Measurements from ENCODE around the gene CTBS. TPM values are rescaled to one million over a fixed set of nuclear protein-coding genes. Genes with fewer than 3 reads are reported as not detected.

CTBS gene
- total RNA-seq, 2 donors from 2014 or later: 12.3 to 19.6 TPM

DNA sequence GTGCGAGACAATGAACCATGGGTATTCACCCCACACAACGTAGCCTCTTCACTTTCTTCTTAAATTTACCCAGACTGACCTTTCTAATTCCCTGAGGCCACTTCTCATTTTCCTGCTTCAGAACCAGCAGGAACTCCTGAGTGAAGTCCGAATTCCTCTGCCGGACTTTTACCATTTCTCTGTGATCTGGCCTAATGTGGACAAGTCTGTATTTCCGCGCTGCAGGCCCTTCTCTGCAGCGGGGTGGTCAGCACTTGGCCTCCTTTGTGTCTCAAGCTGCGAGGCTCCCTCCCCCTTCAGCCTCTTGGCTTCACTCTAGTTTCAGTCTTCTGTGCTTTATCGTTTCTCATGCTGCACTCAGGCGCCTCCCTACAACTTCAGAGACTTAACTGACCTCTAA lies 9.4 kb upstream of the CTBS start:
- Mint-ChIP-seq H3K27me3 (ENCODE audit: insufficient read depth) (no peaks in the 10 kb centered on the region), H3K4me3 (no peak overlapping the region), H3K9me3 (peaks cover 20% of the 10 kb centered on the region), H3K27ac (peak overlapping the region; percentile 14), H3K36me3 (ENCODE audit: low read depth) (peaks cover 5% of the 10 kb centered on the region), H3K4me1 (peaks cover 20% of the 10 kb centered on the region)
- H3K9me3 ChIP-seq (ENCODE audit: control insufficient read depth, low read length): peaks cover 41% of the 10 kb centered on the region
- H3K4me1 ChIP-seq (ENCODE audit: control insufficient read depth, insufficient read depth, low read length): peaks cover 5% of the 10 kb centered on the region
- no peaks in the 10 kb centered on the region for H3K27me3 ChIP-seq (ENCODE audit: control insufficient read depth, insufficient read depth, low read length, poor library complexity, severe bottlenecking)
- H3K9ac ChIP-seq (ENCODE audit: extremely low read depth, low read length, poor library complexity, severe bottlenecking): no peak overlapping the region
- 91 to 95% methylated on average over 8 to 10 of the region's 10 CpGs for WGBS, 2 experiments (ENCODE audit: insufficient coverage in 1 of 2, insufficient read length in 1 of 2)
- H3K4me3 ChIP-seq (ENCODE audit: low read length): peak overlapping the region; percentile 46
- no peak for DNase-seq
- H3K36me3 ChIP-seq (ENCODE audit: control insufficient read depth, insufficient read depth, low read length): no peaks in the 10 kb centered on the region
- no peak overlapping the region for H3K27ac ChIP-seq (ENCODE audit: low read depth, low read length)
- TF ChIP-seq CTCF (conservative IDR thresholded peaks at IDR 0.05): no peak

- H3K36me3 ChIP-seq (ENCODE audit: control insufficient read depth, insufficient read depth, low read length): peaks cover 3% of the 10 kb centered on the region
- H3K27me3 ChIP-seq (ENCODE audit: control insufficient read depth, insufficient read depth, low read length, poor library complexity, severe bottlenecking): no peaks in the 10 kb centered on the region
- peak; percentile 78 for DNase-seq
- H3K4me1 ChIP-seq (ENCODE audit: control insufficient read depth, insufficient read depth, low read length): peaks cover 5% of the 10 kb centered on the region
- H3K9me3 ChIP-seq (ENCODE audit: control insufficient read depth, low read length): peaks cover 41% of the 10 kb centered on the region
- H3K27ac ChIP-seq (ENCODE audit: low read depth, low read length): no peak overlapping the region
- peak overlapping the region; percentile 14 for H3K27ac Mint-ChIP-seq
- no peaks in the 10 kb centered on the region for H3K27me3 Mint-ChIP-seq (ENCODE audit: insufficient read depth)
- H3K4me3 Mint-ChIP-seq: no peak overlapping the region
- peaks cover 20% of the 10 kb centered on the region for H3K4me1 Mint-ChIP-seq
- no peak overlapping the region for H3K9ac ChIP-seq (ENCODE audit: extremely low read depth, low read length, poor library complexity, severe bottlenecking)
- peak overlapping the region; percentile 46 for H3K4me3 ChIP-seq (ENCODE audit: low read length)
- no peak for TF ChIP-seq CTCF (conservative IDR thresholded peaks at IDR 0.05)
- H3K36me3 Mint-ChIP-seq (ENCODE audit: low read depth): peaks cover 5% of the 10 kb centered on the region
- peaks cover 20% of the 10 kb centered on the region for H3K9me3 Mint-ChIP-seq
- WGBS, 2 experiments (ENCODE audit: insufficient coverage in 1 of 2, insufficient read length in 1 of 2): 89 to 95% methylated on average over 3 to 7 of the region's 7 CpGs
These were observed 8.8 kb upstream of the CTBS start for GRCh38 chr1:84582802-84583587.

GRCh38 chr1:84581648-84582047 lies 7.4 kb upstream of the CTBS start:
- no peak for DNase-seq
- H3K27me3 ChIP-seq (ENCODE audit: control insufficient read depth, insufficient read depth, low read length, poor library complexity, severe bottlenecking): no peaks in the 10 kb centered on the region
- no peak overlapping the region for H3K27ac ChIP-seq (ENCODE audit: low read depth, low read length)
- H3K9ac ChIP-seq (ENCODE audit: extremely low read depth, low read length, poor library complexity, severe bottlenecking): no peak overlapping the region
- H3K27ac Mint-ChIP-seq: no peak overlapping the region
- peaks cover 5% of the 10 kb centered on the region for H3K4me1 ChIP-seq (ENCODE audit: control insufficient read depth, insufficient read depth, low read length)
- peaks cover 41% of the 10 kb centered on the region for H3K9me3 ChIP-seq (ENCODE audit: control insufficient read depth, low read length)
- peaks cover 20% of the 10 kb centered on the region for H3K4me1 Mint-ChIP-seq
- peaks cover 20% of the 10 kb centered on the region for H3K9me3 Mint-ChIP-seq
- no peaks in the 10 kb centered on the region for H3K27me3 Mint-ChIP-seq (ENCODE audit: insufficient read depth)
- H3K4me3 ChIP-seq (ENCODE audit: low read length): no peak overlapping the region
- peaks cover 6% of the 10 kb centered on the region for H3K36me3 ChIP-seq (ENCODE audit: control insufficient read depth, insufficient read depth, low read length)
- 71 to 93% methylated on average over 1 to 3 of the region's 3 CpGs for WGBS, 2 experiments (ENCODE audit: insufficient coverage in 1 of 2, insufficient read length in 1 of 2)
- H3K36me3 Mint-ChIP-seq (ENCODE audit: low read depth): peaks cover 5% of the 10 kb centered on the region
- no peak for TF ChIP-seq CTCF (conservative IDR thresholded peaks at IDR 0.05)
- no peak overlapping the region for H3K4me3 Mint-ChIP-seq

All from endodermal cell (in vitro differentiated cells).